Measurements from ENCODE around the gene NPM1.

Gene NPM1

GRCh38 chr5:171438738-171439137 lies 51.1 kb downstream of the NPM1 start:
- no peak for TF ChIP-seq CTCF (IDR thresholded peaks at IDR 0.05; ENCODE audit: low read depth, low read length)

GRCh38 chr5:171441246-171441791 lies 53.7 kb downstream of the NPM1 start:
- TF ChIP-seq CTCF (IDR thresholded peaks at IDR 0.05; ENCODE audit: low read depth, low read length) = no peak
- no peak for DNase-seq (ENCODE audit: extremely low read depth, low read depth)

More at GRCh38 chr5:171438738-171439137, 51.1 kb downstream of the NPM1 start:
- DNase-seq (ENCODE audit: extremely low read depth, low read depth) = no peak

- TF ChIP-seq CTCF (IDR thresholded peaks at IDR 0.05; ENCODE audit: low read depth, low read length) = no peak
- no peak for DNase-seq (ENCODE audit: extremely low read depth, low read depth)
Observed at GRCh38 chr5:171442287-171443042, 54.8 kb downstream of the NPM1 start.

GRCh38 chr5:171444582-171444981 lies 56.9 kb downstream of the NPM1 start:
- no peak for DNase-seq (ENCODE audit: extremely low read depth, low read depth)

GRCh38 chr5:171445644-171446516 lies 58.2 kb downstream of the NPM1 start:
- peak; percentile 22 for DNase-seq (ENCODE audit: extremely low read depth, low read depth)
- no peak for TF ChIP-seq CTCF (IDR thresholded peaks at IDR 0.05; ENCODE audit: low read depth, low read length)

More at GRCh38 chr5:171444582-171444981, 56.9 kb downstream of the NPM1 start:
- TF ChIP-seq CTCF (IDR thresholded peaks at IDR 0.05; ENCODE audit: low read depth, low read length) = no peak

- TF ChIP-seq CTCF (IDR thresholded peaks at IDR 0.05; ENCODE audit: low read depth, low read length) = no peak
- DNase-seq (ENCODE audit: extremely low read depth, low read depth) = no peak
Observed at GRCh38 chr5:171447226-171447625, 59.6 kb downstream of the NPM1 start.

GRCh38 chr5:171449426-171449825 lies 61.8 kb downstream of the NPM1 start:
- no peak for DNase-seq (ENCODE audit: extremely low read depth, low read depth)
- no peak for TF ChIP-seq CTCF (IDR thresholded peaks at IDR 0.05; ENCODE audit: low read depth, low read length)

Data from AG09319 (cell line).